ENCODE results near the gene SUPV3L1. TPM values are rescaled to one million over a fixed set of nuclear protein-coding genes. Genes with fewer than 3 reads are reported as not detected.

The SUPV3L1 gene
- total RNA-seq, 1 experiment from 2014 or later = 55.3 TPM

GRCh38 chr10:69224862-69225657, 45.0 kb downstream of the SUPV3L1 start:
- CTCF ChIA-PET = no interaction called here
- Histone ChIP-seq H3K9me3 (ENCODE audit: low read depth, low read length, poor library complexity, severe bottlenecking) (no peaks in the 10 kb centered on the region), H3K4me1 (ENCODE audit: insufficient read depth, low read length, poor library complexity, severe bottlenecking) (peaks cover 15% of the 10 kb centered on the region), H3K4me3 (ENCODE audit: low read depth, low read length, poor library complexity, severe bottlenecking) (no peak overlapping the region), H3K36me3 (ENCODE audit: insufficient read depth, low read length, poor library complexity, severe bottlenecking) (no peaks in the 10 kb centered on the region), H3K27me3 (replicated peaks; ENCODE audit: insufficient read depth, low read depth, low read length, poor library complexity) (no peaks in the 10 kb centered on the region), H3K27ac (ENCODE audit: low read depth, low read length, poor library complexity, severe bottlenecking) (no peak overlapping the region)
- BruUV-seq (replicated peaks) = no TSS peak
- DNase-seq (ENCODE audit: low spot score) = peak; percentile 45
- POLR2A ChIA-PET (ENCODE audit: low non-redundant PET) = no interaction called here
- no peak for TF ChIP-seq EZH2 (IDR thresholded peaks at IDR 0.05; ENCODE audit: borderline replicate concordance, low read depth, low read length, poor library complexity, severe bottlenecking)
- TF ChIP-seq, protein P1, sequence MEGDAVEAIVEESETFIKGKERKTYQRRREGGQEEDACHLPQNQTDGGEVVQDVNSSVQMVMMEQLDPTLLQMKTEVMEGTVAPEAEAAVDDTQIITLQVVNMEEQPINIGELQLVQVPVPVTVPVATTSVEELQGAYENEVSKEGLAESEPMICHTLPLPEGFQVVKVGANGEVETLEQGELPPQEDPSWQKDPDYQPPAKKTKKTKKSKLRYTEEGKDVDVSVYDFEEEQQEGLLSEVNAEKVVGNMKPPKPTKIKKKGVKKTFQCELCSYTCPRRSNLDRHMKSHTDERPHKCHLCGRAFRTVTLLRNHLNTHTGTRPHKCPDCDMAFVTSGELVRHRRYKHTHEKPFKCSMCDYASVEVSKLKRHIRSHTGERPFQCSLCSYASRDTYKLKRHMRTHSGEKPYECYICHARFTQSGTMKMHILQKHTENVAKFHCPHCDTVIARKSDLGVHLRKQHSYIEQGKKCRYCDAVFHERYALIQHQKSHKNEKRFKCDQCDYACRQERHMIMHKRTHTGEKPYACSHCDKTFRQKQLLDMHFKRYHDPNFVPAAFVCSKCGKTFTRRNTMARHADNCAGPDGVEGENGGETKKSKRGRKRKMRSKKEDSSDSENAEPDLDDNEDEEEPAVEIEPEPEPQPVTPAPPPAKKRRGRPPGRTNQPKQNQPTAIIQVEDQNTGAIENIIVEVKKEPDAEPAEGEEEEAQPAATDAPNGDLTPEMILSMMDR (conservative IDR thresholded peaks at IDR 0.05; ENCODE audit: low read depth, low read length) = no peak
- intact Hi-C loops (cut with micrococcal nuclease; ENCODE audit: unreplicated experiment) = no loop called here

- POLR2A ChIA-PET (ENCODE audit: low non-redundant PET) = interaction anchor here (0.8 kb wide), 1 partner anchor 103 kb away, joined by 3 read pairs; no protein-coding TSS in a partner anchor
Observed at GRCh38 chr10:69225681-69226080, 45.6 kb downstream of the SUPV3L1 start.

DNA sequence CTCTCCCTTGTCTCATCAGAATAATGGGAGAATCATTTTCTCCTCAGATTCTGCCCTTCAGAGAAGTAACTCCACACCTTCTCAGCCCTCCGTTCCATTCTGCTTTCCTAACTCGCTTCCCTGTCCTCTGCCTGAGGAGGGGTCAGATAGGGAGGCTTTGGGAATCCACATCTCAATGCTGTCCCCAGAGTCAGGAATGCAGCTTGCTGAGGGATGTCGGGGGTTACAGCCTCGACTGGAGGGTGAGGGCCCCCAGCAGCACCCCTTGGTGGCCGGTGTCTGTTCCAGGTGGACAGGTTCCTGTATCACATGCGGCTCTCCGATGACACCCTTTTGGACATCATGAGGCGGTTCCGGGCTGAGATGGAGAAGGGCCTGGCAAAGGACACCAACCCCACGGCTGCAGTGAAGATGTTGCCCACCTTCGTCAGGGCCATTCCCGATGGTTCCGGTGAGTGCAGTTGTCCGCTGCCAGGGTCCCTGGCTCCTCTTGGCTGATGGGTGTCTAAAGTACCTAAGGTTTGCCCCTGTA, 47.0 kb downstream of the SUPV3L1 start:
- no peaks in the 10 kb centered on the region for H3K9me3 ChIP-seq (ENCODE audit: low read depth, low read length, poor library complexity, severe bottlenecking)
- intact Hi-C loops (cut with micrococcal nuclease; ENCODE audit: unreplicated experiment) = no loop called here
- ChIA-PET POLR2A (ENCODE audit: low non-redundant PET) (no interaction called here), CTCF (no interaction called here)
- TF ChIP-seq, protein P1 (conservative IDR thresholded peaks at IDR 0.05; ENCODE audit: low read depth, low read length) = no peak
- TF ChIP-seq EZH2 (IDR thresholded peaks at IDR 0.05; ENCODE audit: borderline replicate concordance, low read depth, low read length, poor library complexity, severe bottlenecking) = no peak
- H3K27ac ChIP-seq (ENCODE audit: low read depth, low read length, poor library complexity, severe bottlenecking) = no peak overlapping the region
- no peaks in the 10 kb centered on the region for H3K36me3 ChIP-seq (ENCODE audit: insufficient read depth, low read length, poor library complexity, severe bottlenecking)
- H3K4me3 ChIP-seq (ENCODE audit: low read depth, low read length, poor library complexity, severe bottlenecking) = no peak overlapping the region
- no peaks in the 10 kb centered on the region for H3K27me3 ChIP-seq (replicated peaks; ENCODE audit: insufficient read depth, low read depth, low read length, poor library complexity)
- H3K4me1 ChIP-seq (ENCODE audit: insufficient read depth, low read length, poor library complexity, severe bottlenecking) = peaks cover 15% of the 10 kb centered on the region
- no peak for DNase-seq (ENCODE audit: low spot score)
- no TSS peak for BruUV-seq (replicated peaks)

More at GRCh38 chr10:69225681-69226080, 45.6 kb downstream of the SUPV3L1 start:
- H3K9me3 ChIP-seq (ENCODE audit: low read depth, low read length, poor library complexity, severe bottlenecking) = no peaks in the 10 kb centered on the region
- no peak overlapping the region for H3K27ac ChIP-seq (ENCODE audit: low read depth, low read length, poor library complexity, severe bottlenecking)
- CTCF ChIA-PET = no interaction called here
- TF ChIP-seq, protein P1 (conservative IDR thresholded peaks at IDR 0.05; ENCODE audit: low read depth, low read length) = no peak
- no peak for TF ChIP-seq EZH2 (IDR thresholded peaks at IDR 0.05; ENCODE audit: borderline replicate concordance, low read depth, low read length, poor library complexity, severe bottlenecking)
- no TSS peak for BruUV-seq (replicated peaks)
- no peak overlapping the region for H3K4me3 ChIP-seq (ENCODE audit: low read depth, low read length, poor library complexity, severe bottlenecking)
- intact Hi-C loops (cut with micrococcal nuclease; ENCODE audit: unreplicated experiment) = no loop called here
- peaks cover 15% of the 10 kb centered on the region for H3K4me1 ChIP-seq (ENCODE audit: insufficient read depth, low read length, poor library complexity, severe bottlenecking)
- no peaks in the 10 kb centered on the region for H3K27me3 ChIP-seq (replicated peaks; ENCODE audit: insufficient read depth, low read depth, low read length, poor library complexity)
- DNase-seq (ENCODE audit: low spot score) = no peak
- no peaks in the 10 kb centered on the region for H3K36me3 ChIP-seq (ENCODE audit: insufficient read depth, low read length, poor library complexity, severe bottlenecking)
